PC-3 (cell line): ENCODE results near the gene OR2A2.

Experiments
- CTCF ChIP-seq: fragments of 300-600 bp; sonication (generic); conservative IDR thresholded peaks from 2 replicates; pipeline ENCODE4 v1.5.1; 2017; ENCODE audit warnings: antibody characterized with exemption, low read depth, mild to moderate bottlenecking, low read length
- EZH2 ChIP-seq: fragments of 300-600 bp; sonication (generic); IDR thresholded peaks from one replicate; pipeline ENCODE4 v1.6.1; 2017; ENCODE audit warnings: antibody characterized with exemption, mild to moderate bottlenecking, low read length; ENCODE audit not compliant: unreplicated experiment

GRCh38 chr7:144113651-144114050 lies 4.3 kb downstream of the OR2A2 start:
- TF ChIP-seq CTCF (no peak), EZH2 (no peak)
